OCI-LY7 (cell line): Measurements from ENCODE around the gene PRTN3. TPM values are rescaled to one million over a fixed set of nuclear protein-coding genes. Genes with fewer than 3 reads are reported as not detected.

Experiments used
- BruUV-seq: library from RNA; stranded (reverse); fragments of 400-500 nt; replicated peaks from 2 replicates; lab custom pipeline; 2021; lab: Mats Ljungman, UMichigan
- CTCF ChIA-PET: fragments of 300-600 bp; sonication (Branson Sonifier 250); formaldehyde crosslinking; loops from one replicate; lab custom pipeline; 2022; ENCODE audit warnings: antibody characterized with exemption; ENCODE audit not compliant: unreplicated experiment; lab: Charles Lee
- POLR2A ChIA-PET: fragments of 300-600 bp; sonication (Branson Sonifier 250); formaldehyde crosslinking; loops from one replicate; lab custom pipeline; 2022; ENCODE audit warnings: antibody characterized with exemption; lab: Charles Lee
- DNase-seq: peaks from one replicate; pipeline ENCODE4 v3.0.0-alpha.2; 2015; ENCODE audit warnings: low spot score
- H2AFZ ChIP-seq: fragments of 200-600 bp; sonication (generic), shearing (Covaris generic); 2 replicates; pipeline ENCODE4 v1.6.1; 2014; ENCODE audit warnings: mild to moderate bottlenecking, antibody characterized with exemption, low read length, moderate library complexity
- H3K27ac ChIP-seq: fragments of 200-600 bp; sonication (generic); 2 replicates; pipeline ENCODE4 v1.5.1; 2014; ENCODE audit warnings: mixed run types, low read depth, mild to moderate bottlenecking, moderate library complexity, low read length, inconsistent platforms; ENCODE audit not compliant: poor library complexity, severe bottlenecking
- H3K36me3 ChIP-seq: fragments of 200-600 bp; sonication (generic); 2 replicates; pipeline ENCODE4 v1.6.1; 2014; ENCODE audit warnings: mild to moderate bottlenecking, antibody characterized with exemption, low read length, moderate library complexity, mixed read lengths; ENCODE audit not compliant: insufficient read depth
- H3K4me1 ChIP-seq: fragments of 200-600 bp; sonication (generic); 2 replicates; pipeline ENCODE4 v1.5.1; 2014; ENCODE audit warnings: mild to moderate bottlenecking, low read length; ENCODE audit not compliant: insufficient read depth, poor library complexity, severe bottlenecking
- H3K4me2 ChIP-seq: fragments of 200-600 bp; sonication (generic); 2 replicates; pipeline ENCODE4 v1.6.1; 2014; ENCODE audit warnings: mild to moderate bottlenecking, low read length
- H3K4me3 ChIP-seq: fragments of 200-600 bp; sonication (generic); 2 replicates; pipeline ENCODE4 v1.5.1; 2014; ENCODE audit warnings: mild to moderate bottlenecking, low read depth, low read length; ENCODE audit not compliant: poor library complexity, severe bottlenecking
- H3K79me2 ChIP-seq: fragments of 200-600 bp; sonication (generic); 2 replicates; pipeline ENCODE4 v1.6.1; 2016; ENCODE audit warnings: low read depth, mild to moderate bottlenecking, low read length, moderate library complexity, mixed read lengths; ENCODE audit not compliant: insufficient read depth
- H3K9me2 ChIP-seq: fragments of 200-600 bp; sonication (generic); 2 replicates; pipeline ENCODE4 v1.6.1; 2016; ENCODE audit warnings: mild to moderate bottlenecking, low read length, mixed read lengths; ENCODE audit not compliant: insufficient read depth
- H3K9me3 ChIP-seq: fragments of 200-600 bp; sonication (generic); 2 replicates; pipeline ENCODE4 v1.6.1; 2014; ENCODE audit warnings: mild to moderate bottlenecking, mixed run types, low read length, mixed read lengths
- H4K20me1 ChIP-seq: fragments of 200-600 bp; sonication (generic); 2 replicates; pipeline ENCODE4 v1.6.1; 2014; ENCODE audit warnings: mild to moderate bottlenecking, antibody characterized with exemption, low read length, moderate library complexity, mixed read lengths; ENCODE audit not compliant: insufficient read depth
- EZH2phosphoT487 ChIP-seq: fragments of 200-600 bp; sonication (generic); IDR thresholded peaks from 2 replicates; pipeline ENCODE4 v1.6.1; 2018; ENCODE audit warnings: low read depth, borderline replicate concordance, mild to moderate bottlenecking, mixed run types, antibody characterized with exemption, low read length, moderate library complexity, mixed read lengths
- intact Hi-C: fragments of 100-400 bp; cut with micrococcal nuclease; formaldehyde crosslinking; loops from one replicate; pipeline ENCODE4 v1.10.0; 2022; ENCODE audit not compliant: unreplicated experiment
- total RNA-seq, 2 experiments: library from RNA; depleted of rRNA in 1 of 2; stranded (reverse); fragments of >200 nt in 1 of 2; shearing (Covaris generic) in 1 of 2; gene quantifications; 2 replicates each; pipeline ENCODE4 v1.2.3, GENCODE V29; 2014 to 2022
- TF ChIP-seq, protein P1 (sequence below): fragments of 200-600 bp; sonication (generic); conservative IDR thresholded peaks from 2 replicates; pipeline ENCODE4 v1.5.1; 2014; ENCODE audit warnings: mild to moderate bottlenecking, antibody characterized with exemption, low read length, moderate library complexity, mixed read lengths

The PRTN3 gene
- total RNA-seq, 2 experiments from 2014 or later, result not detected

DNA sequence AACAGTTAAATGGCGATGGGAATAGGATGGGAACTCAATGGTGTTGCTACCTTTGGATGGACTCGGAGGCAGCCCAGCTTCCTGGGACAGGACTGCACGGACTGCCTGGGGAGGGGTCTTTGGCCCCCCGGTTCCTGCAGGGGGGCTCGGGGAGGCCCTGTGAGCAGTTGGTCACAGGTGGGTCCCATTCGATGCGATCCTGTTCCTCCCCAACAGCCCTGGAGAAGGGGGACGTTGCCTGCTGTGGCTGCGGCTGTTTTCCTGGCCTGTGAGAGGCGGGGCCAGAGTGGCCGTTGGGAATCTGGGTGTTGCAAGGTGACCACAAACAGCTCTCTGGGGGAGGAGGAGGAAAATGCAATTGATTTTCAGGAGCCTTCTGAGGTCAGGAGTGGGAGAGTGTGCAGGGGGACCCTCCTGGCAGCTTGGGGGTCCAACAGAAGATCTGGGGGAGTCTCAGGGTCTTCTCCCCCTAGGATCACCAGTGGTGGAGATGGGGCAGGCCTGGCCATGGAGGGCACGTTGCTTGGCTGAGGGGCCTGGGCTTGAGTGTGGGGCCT, 17.2 kb upstream of the PRTN3 start:
- Histone ChIP-seq H3K9me2 (no peaks in the 10 kb centered on the region), H3K9me3 (no peaks in the 10 kb centered on the region), H3K79me2 (no peaks in the 10 kb centered on the region), H2AFZ (no peak overlapping the region), H3K36me3 (no peaks in the 10 kb centered on the region), H3K4me2 (no peak overlapping the region), H3K27ac (no peak overlapping the region), H3K4me1 (no peaks in the 10 kb centered on the region), H3K4me3 (no peak overlapping the region), H4K20me1 (no peaks in the 10 kb centered on the region)
- TF ChIP-seq, protein P1, sequence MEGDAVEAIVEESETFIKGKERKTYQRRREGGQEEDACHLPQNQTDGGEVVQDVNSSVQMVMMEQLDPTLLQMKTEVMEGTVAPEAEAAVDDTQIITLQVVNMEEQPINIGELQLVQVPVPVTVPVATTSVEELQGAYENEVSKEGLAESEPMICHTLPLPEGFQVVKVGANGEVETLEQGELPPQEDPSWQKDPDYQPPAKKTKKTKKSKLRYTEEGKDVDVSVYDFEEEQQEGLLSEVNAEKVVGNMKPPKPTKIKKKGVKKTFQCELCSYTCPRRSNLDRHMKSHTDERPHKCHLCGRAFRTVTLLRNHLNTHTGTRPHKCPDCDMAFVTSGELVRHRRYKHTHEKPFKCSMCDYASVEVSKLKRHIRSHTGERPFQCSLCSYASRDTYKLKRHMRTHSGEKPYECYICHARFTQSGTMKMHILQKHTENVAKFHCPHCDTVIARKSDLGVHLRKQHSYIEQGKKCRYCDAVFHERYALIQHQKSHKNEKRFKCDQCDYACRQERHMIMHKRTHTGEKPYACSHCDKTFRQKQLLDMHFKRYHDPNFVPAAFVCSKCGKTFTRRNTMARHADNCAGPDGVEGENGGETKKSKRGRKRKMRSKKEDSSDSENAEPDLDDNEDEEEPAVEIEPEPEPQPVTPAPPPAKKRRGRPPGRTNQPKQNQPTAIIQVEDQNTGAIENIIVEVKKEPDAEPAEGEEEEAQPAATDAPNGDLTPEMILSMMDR, result no peak
- no peak for TF ChIP-seq EZH2phosphoT487
- POLR2A ChIA-PET, result no interaction called here
- intact Hi-C loops, result no loop called here
- no TSS peak for BruUV-seq
- DNase-seq, result no peak
- CTCF ChIA-PET, result no interaction called here

DNA sequence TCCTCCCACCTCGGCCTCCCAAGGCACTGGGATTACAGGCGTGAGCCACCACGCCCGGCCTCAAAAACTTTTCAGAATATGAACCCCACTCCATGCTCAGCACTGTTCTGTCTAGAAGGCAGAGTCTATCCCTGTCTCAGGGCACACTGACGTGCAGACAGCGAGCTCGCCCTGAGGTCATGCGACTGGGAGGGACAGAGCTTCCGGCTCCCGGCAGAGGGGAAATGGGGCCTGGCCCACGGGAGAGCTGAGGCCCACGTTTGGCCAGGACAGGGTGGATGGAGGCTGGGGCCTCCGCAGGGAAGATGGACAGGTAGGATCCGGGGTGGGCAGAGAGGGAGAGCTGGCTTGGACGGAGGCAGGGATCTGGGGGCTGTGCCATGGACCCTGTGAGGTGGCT, 15.9 kb upstream of the PRTN3 start:
- H3K36me3 ChIP-seq, result no peaks in the 10 kb centered on the region
- TF ChIP-seq EZH2phosphoT487, result no peak
- TF ChIP-seq, protein P1, result no peak
- ChIA-PET CTCF (no interaction called here), POLR2A (no interaction called here)
- no peak overlapping the region for H3K4me2 ChIP-seq
- H4K20me1 ChIP-seq, result no peaks in the 10 kb centered on the region
- no peaks in the 10 kb centered on the region for H3K79me2 ChIP-seq
- BruUV-seq, result no TSS peak
- no peak overlapping the region for H2AFZ ChIP-seq
- no peaks in the 10 kb centered on the region for H3K9me3 ChIP-seq
- H3K27ac ChIP-seq, result no peak overlapping the region
- no peak overlapping the region for H3K4me3 ChIP-seq
- H3K4me1 ChIP-seq, result no peaks in the 10 kb centered on the region
- intact Hi-C loops, result no loop called here
- H3K9me2 ChIP-seq, result no peaks in the 10 kb centered on the region
- no peak for DNase-seq

DNA sequence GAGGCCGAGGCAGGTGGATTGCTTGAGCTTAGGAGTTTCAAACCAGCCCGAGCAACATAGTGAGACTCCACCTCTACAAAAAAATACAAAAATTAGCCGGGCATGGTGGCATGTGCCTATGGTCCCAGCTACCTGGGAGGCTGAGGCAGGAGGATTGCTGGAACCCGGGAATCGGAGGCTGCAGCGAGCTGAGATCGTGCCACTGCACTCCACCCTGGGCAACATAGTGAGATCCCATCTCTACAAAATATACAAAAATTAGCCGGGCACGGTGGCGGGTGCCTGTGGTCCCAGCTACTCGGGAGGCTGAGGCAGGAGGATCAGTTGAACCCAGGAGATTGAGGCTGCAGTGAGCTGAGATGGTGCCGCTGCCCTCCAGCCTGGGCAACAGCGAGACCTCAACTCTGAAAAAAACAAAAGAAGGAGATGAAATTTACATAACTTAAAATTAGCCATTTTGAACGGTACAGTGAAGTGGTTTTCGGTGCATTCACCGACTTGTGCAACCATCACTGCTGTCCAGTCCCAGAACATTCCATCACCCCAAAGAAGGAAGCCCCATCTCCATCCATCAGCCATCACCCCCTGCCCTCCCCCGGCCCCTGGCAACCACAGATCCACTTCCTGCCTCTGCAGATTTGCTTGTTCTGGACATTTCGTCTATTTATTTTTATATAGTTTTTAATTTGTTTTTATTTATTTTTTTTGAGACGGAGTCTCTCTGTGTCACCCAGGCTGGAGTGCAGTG, 14.7 kb upstream of the PRTN3 start:
- no TSS peak for BruUV-seq
- Histone ChIP-seq H3K9me3 (no peaks in the 10 kb centered on the region), H3K4me1 (no peaks in the 10 kb centered on the region), H3K9me2 (no peaks in the 10 kb centered on the region), H4K20me1 (no peaks in the 10 kb centered on the region), H3K4me2 (no peak overlapping the region), H3K27ac (no peak overlapping the region), H2AFZ (no peak overlapping the region), H3K36me3 (no peaks in the 10 kb centered on the region), H3K79me2 (no peaks in the 10 kb centered on the region), H3K4me3 (no peak overlapping the region)
- intact Hi-C loops, result no loop called here
- POLR2A ChIA-PET, result no interaction called here
- CTCF ChIA-PET, result no interaction called here
- TF ChIP-seq, protein P1, result no peak
- TF ChIP-seq EZH2phosphoT487, result no peak
- DNase-seq, result no peak
